GM18507 (cell line): ENCODE data around the gene CSRP2.

ENCODE experiments used
- DNase-seq: peaks from one replicate; pipeline ENCODE4 v3.0.0; 2011; ENCODE audit warnings: low read depth; ENCODE audit not compliant: insufficient read length; ENCODE audit errors: extremely low spot score
- FAIRE-seq: peaks from 2 replicates; lab custom pipeline; 2011; peaks lifted over from hg19 to GRCh38; lab: Jason Lieb, UNC

The CSRP2 gene

DNA sequence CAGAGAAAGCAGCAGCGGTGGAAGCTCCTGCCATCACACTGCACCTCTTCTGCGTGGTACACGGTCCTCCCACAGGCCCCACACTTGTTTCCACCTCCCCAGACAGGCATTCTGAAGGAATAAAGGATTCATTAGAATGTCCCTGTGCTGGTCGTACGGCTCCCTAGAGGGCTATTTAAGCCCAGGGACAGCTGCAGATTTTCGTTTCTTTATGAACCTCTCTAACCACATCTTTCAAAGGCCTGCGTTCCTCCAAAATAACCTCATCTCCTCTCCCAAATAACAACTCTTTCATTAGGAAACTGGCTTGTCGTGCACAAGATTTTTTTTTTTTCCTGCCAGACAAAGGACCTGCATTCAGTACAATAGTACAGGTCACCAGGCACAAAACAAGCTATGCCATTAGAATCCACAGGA is 12.7 kb downstream of the CSRP2 start:
- DNase-seq: no peak
- FAIRE-seq: no peak

DNA sequence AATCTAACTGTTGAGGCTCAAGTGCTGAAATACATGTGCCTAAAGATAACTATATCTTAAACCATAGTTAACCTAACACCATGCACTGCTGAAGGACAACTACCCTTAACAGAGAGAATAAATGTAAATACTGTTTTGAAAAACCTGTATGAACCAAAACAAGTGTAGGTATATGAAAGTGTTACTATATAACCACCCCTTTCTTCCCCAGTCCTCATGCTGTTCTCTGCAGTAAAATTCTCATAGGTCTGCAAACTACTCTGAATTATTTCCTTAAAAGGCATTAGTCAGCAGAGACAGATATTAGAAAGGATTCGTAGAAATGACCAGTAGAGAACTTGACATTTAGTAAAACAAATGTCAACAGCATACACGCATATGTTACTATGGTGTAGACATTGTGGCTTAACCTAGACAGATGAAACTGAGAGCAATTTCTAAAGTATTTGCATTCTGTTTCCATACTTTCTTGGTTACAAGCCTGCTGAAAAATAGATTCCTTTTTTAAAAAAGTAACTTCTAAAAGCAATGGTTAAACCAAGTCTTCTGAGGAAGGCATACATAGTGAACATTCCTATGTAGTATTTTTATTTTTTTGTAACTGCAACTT is 13.9 kb downstream of the CSRP2 start:
- DNase-seq: no peak
- peak; percentile 71 for FAIRE-seq

DNA sequence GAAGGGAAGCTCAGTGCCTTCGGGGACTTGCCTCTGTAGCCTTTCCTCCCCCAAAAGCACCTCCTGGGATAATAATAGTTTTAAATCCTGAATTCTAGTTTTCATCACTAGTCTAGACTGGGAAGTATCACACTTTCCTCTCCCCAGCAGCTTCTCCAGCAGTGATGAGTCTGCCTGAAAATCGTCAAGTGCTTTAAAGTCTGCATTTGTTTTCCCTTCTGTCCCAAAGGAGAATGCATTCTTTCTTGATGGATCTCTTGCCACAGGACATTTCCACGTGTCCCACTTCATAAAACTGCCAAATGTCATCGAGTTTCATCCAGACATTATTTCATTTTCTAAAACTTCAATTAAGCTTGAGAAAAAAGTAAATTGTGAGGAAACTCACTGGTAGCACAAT is 15.0 kb downstream of the CSRP2 start:
- FAIRE-seq (no peak), DNase-seq (no peak)

DNA sequence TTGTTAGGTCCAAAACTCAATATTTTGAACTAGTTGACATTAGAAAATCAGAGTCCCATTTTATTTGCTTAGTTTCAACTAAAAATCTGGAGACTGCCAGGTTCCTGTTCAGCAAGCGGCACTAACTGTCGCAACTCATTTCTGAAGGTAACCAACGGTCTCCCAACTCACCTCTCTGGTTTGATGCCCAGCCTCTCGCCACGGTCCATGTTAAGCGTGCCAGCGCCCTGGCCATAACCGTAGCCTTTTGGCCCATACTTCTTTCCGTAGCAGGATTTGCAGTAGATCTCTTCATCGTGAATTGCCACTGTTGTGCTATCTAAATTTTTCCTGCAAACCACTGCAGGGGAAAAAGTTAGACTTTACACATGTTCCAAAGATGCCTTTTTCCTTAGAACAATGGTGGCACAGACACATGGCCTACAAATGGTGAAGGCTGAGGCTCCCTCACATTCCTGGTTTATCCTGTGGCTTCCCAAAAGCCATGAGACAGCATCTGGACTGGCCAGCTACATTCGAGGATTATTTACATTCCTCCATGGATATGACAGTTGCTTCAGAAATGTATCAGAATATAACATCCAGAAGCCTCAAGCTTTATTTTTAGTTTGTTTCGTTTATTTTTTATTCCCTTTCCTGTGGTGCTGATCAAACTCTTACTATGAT is 15.7 kb downstream of the CSRP2 start:
- DNase-seq (no peak), FAIRE-seq (no peak)

DNA sequence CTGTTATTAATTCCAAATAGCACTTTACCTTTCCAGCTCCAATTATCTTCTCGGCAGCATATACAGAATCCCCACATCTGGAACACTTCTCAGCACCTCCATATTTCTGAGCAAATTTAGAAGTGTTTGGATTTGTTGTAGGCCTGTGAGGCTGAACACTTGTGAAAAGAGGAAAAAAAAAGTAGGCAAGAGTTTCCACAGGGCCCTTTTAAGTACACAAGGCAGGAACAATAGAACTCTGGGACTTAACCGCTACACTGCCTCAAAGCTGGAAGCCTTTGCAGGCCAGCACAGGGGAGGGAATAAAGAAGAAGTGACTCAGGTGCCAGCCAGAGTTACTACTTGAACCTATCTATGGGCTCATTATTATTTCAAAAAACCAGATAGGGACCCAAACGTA is 18.6 kb downstream of the CSRP2 start:
- FAIRE-seq: no peak

DNA sequence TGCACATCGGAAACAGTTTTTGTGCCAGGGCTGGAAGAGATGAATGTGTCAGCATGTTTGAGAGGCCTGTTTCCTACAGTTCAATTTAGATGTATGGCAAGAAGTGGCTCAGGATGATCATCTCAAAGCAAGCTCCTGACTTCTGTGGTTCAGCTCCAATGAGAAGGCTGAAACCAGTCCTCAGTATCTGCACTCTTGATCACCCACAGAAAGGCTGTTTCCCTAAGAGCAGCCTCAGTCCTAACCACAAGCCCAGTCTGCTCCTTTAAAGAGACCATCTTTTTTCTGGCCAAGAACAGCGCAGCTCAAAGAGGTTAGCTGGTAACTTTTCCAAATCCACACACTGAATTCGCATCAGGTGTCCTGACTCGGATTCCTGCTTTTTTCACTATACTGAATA is 19.2 kb downstream of the CSRP2 start:
- FAIRE-seq: no peak
- DNase-seq: no peak

More for the DNA sequence above, 18.6 kb downstream of the CSRP2 start:
- no peak for DNase-seq

DNA sequence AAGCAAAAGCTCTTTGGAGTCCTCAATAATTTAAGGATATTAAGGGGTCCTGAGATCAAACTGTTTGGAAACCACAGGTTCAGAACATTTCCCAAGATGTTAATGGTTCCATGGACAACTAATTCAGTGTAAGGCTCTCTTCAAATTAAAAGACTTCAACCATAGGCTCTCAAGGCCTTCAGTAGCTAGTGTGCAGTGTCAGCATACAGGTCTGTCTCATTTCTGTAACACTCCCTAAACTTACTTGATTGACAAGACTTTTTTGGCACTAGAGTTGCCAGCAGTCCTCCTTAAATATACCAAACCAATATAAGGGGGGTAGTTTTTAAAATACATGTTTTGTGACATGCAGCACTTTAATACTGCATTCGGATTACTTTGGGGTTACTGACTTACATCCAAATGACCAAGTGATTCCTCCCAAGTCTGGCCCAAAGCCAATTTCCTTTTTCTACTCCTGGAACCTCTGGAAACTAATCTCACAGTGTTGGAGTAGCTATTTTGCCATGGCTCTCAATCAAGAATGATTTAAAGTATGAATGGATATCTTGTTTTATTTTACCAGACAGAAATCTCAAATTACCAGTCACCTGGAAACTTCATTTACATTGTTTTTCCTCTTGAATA is 22.7 kb downstream of the CSRP2 start:
- no peak for FAIRE-seq
- no peak for DNase-seq

DNA sequence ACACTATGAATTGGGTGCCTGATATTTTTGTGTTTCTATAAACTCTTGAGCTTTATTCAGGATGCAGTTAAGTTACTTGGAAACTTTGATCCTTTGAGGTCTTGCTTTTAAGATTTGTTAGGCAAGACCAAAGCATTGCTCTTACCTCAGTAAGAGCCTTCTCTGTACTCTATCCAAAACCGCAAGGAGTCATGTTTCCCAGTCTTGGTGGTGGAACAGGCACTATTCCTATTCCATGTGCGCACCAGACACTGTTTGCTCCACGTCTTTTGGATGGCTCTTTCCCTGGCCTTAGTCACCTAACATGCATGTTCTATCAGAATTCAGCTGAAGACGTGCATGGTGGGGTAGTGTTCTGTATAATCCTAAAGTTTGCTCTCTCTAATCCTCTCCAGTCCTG is 23.5 kb downstream of the CSRP2 start:
- FAIRE-seq (no peak), DNase-seq (no peak)

DNA sequence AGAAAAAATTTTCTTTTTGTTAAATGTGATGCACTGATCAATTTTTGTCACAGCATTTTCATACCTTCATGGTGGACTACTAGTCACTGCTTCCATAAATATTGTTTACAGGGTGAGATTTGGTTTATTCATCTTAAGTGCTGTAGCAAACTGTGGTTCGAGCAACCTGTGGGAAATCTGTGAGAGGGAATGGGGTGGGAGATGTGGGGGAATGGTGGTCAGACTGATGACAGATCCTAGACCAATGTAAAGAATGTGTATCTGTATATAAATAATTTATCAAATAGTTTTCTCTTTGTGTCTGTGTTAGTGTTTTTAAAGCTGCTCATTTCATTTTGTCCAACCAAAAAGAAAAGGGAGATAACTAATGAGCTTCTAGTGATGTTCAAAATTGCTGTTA is 26.7 kb downstream of the CSRP2 start:
- FAIRE-seq (no peak), DNase-seq (no peak)

DNA sequence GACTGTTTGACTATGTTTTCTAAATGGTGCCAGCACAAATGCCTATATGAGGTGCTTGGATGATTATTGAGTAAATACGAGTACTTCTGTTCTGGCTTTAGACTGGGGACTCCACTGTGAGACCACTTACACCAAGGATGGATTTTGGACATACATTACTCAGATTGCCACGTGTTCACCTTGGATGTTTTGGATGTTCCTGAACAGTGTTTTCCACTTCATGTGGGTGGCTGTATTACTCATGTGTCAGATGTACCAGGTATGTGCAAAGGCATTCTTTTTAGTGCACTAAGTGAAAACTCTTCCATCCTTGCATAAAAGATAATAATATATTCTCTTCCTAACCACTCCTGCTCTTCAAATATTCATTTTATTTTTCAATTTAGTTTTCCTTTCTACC is 30.7 kb downstream of the CSRP2 start:
- DNase-seq: no peak
- no peak for FAIRE-seq

DNA sequence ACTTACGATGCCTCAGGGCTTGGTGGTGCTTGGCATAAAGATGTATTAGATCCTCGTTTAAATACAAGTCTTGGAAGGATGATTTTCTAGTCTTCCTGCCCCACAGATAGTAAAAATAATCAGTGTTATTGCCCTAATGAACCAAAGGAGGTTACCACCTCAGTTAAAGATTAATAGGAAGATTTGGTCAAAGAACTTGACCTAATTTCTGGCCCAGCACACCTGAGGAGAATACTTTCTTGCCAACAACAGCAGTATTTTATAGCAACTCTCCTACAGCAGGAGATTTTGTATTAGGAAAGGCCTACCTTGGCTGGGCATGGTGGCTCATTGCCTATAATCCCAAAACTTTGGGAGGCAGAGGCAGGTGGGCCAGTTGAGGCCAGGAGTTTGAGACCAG is 31.6 kb downstream of the CSRP2 start:
- no peak for FAIRE-seq

DNA sequence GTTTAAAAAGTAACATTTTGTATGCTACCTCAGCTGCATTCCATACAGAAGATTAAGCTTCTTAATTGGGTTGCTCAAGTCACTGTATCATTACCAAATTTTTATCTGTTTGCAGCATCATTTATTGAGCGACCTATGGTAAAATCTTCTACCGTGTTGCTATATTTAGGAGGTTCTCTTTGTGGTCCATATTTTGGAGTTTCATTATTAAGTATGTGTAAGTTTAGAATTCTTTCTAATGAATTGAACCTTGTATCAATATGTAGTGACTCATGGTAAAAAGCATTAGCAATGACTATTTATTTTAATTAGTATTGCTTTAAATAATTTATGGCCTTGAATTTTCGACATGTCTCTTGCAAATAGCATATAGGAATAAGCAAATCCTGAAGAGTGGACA is 42.2 kb downstream of the CSRP2 start:
- FAIRE-seq (no peak), DNase-seq (no peak)

More for the DNA sequence above, 31.6 kb downstream of the CSRP2 start:
- no peak for DNase-seq

DNA sequence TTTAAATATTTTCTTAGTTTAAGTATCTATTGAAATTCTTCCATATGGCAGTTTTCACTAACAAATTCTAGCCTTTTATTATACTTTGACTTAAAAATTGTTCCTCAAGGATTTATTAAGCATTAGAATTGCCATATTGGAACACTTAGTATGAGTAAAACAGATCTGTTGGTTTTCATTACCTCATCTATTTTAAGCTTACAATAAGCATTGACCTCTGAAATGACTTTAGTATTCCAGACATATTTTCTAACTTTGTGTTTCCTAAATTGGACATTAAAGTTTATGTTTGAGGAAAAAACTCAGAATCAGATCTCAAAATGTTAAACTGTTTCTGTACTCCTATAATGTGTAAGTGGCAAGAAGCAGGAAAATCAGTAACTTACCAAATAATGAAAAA is 48.4 kb downstream of the CSRP2 start:
- no peak for FAIRE-seq
- DNase-seq: no peak

DNA sequence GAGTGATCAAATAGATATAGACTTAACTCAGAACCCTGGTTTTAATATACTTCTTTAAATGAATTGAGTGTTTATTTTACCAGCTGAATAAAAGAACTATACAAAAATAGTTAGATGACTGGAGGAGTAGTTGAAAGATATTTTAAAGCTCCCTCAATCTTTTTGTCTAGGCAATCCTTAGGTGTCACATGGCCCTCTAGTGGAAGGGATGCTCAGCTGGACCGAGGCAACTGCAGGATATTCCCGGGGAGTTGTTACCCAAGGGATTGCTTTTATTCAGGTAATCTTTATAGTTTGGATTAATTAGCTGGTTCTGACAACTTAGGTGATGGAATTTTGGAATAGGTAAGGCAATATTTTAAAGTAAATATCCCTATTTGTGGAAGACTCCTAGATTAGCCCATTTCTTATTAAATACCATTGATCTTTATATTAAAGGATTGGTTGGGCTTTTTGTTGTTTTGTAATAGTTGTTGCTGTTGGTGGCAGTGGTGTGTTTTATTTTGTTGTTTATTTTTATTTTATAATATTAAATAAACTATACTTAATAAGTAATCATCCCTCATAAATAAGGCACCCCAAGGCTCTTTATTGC is 57.8 kb downstream of the CSRP2 start:
- DNase-seq (no peak), FAIRE-seq (no peak)

DNA sequence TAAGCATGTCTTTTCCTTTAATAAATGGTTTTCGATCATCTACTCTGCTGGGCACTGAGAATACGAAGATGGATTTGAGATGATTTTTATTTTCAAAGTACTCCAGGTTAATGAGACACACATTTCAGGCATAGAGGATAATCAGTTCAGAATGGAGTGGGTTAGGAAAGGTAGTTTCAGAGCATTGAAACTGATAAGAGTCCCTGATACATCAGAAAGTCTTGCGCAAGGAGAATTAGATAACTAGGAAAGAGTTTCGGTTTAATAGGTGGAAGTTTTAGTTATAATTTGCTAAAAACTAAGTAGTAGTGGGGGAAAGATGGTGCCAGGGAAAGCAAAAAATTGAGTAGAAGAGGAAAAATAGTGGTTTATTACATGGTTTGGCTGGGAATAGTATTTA is 64.8 kb downstream of the CSRP2 start:
- no peak for FAIRE-seq
- DNase-seq: no peak

DNA sequence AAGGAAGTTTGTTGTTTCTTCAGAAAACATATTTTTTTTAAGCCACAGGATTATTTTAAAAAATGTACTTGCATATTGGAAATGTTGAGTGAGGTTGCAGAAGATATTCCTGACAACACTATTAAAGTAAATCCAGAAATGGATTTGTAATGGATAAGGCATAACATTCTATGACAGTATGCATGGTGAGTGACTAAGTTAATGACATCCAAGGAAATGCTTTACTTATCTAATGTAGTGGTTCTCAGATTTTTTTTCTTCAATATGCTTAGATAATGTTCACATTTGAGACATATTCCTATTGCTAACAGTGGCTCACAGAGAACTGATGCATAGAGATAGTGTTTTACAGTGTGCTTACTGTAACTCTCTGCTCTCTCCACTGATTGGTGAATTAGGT is 65.6 kb downstream of the CSRP2 start:
- FAIRE-seq: peak; percentile 15
- no peak for DNase-seq

DNA sequence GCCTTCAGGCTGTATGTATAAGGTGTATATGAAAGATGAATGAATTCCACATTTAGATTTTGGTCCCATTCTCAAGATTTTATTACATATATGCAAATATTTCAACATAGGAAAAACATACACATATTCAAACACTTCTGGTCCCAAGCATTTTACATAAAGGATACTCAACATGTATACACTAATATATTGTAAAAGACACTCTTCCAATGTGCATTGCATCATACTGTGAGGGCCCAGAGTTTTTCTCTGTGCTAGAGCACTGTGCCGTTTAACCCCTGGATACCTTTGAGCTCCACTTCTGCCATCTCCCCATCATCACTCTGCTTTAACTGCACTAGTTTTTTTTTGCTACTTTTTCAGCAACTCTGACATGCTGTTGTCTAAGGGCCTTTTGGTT is 66.8 kb downstream of the CSRP2 start:
- no peak for FAIRE-seq
- no peak for DNase-seq

DNA sequence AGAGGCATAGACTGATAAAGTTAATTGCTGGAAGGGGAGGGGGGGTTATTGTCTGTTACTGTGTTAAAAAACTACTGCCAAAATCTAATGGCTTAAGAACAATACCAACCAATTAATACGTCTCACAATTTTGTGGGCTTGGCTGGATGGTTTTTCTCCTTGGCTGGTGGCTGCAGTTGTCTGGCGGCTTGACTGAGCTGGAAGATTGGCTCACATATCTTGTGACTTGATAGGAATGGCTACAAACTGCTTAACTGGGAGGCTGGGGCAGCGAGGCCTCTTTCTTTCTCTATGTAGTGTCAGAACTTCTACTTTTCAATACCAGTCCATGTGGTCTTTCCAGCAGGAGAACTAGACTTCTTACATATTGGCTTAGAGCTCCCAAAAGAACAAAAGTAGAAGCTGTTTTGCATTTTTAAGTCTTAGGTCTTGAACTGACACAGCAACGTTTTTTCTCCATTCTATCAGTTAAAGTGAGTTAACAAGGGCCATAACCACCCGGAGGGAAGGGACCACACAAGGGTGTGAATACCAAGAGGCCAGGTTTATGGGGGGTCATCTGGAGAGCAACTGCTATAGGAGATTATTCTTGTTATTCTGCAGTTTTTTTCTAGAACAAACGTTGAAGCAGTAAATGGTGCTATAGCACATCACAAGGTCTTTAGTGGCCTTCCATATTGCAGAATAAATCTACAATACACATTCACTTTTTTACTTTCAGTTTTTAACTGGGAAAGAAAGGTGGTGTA is 68.0 kb downstream of the CSRP2 start:
- no peak for DNase-seq
- no peak for FAIRE-seq
